Measurements from ENCODE around the gene CASZ1. TPM values are rescaled to one million over a fixed set of nuclear protein-coding genes. Genes with fewer than 3 reads are reported as not detected.

CASZ1 gene
- total and polyA plus RNA-seq, 3 donors from 2014 or later: 9.4 to 12.3 (median 10.3) TPM

DNA sequence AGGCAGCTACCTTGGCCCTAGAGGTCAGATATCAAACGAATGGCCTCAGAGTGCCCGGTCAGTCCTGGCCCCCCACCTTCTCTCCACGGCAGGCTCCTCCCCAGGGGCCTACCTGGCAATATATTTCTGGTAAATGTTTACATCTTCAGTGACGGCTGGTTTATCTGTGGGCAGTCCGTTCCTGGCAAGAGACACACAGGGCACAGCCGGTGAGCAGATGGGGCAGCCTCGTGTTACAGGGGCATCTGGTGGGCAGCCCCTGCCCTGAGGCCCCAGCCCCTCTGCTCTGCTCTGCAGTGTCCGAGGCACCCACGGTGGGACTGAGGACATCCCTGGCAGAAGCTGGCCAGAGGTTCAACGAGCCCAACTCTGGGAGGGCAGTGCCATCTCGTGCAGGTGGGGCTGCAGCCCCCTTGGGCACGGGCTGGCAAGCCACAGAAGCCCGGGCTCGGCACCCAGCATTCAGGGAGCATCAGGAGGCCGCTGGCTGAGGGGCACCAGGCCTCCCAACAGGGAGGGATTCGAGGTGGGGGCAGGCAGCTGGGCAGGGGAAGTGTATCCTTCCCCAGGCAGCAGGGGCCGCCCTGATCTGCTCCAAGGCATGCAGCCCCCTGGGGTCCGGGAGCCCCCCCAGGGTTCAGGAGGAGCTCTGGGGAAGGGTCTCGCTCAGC is 137.9 kb downstream of the CASZ1 start:
- DNase-seq: no peak
- WGBS, 2 donors: 79 to 80% methylated on average over 10 to 18 of the region's 19 CpGs
- Histone ChIP-seq H3K9me3 (no peaks in the 10 kb centered on the region), H3K27me3 (no peaks in the 10 kb centered on the region), H3K4me1 (peaks cover 6% of the 10 kb centered on the region), H3K36me3 (ENCODE audit: low read depth, missing control alignments) (no peaks in the 10 kb centered on the region), H3K27ac (no peak overlapping the region), H3K4me3 (no peak overlapping the region)
- no peak for TF ChIP-seq POLR2A (IDR thresholded peaks at IDR 0.05)
- intact Hi-C loops (cut with DNase I; ENCODE audit: low total_unique reads): no loop called here

DNA sequence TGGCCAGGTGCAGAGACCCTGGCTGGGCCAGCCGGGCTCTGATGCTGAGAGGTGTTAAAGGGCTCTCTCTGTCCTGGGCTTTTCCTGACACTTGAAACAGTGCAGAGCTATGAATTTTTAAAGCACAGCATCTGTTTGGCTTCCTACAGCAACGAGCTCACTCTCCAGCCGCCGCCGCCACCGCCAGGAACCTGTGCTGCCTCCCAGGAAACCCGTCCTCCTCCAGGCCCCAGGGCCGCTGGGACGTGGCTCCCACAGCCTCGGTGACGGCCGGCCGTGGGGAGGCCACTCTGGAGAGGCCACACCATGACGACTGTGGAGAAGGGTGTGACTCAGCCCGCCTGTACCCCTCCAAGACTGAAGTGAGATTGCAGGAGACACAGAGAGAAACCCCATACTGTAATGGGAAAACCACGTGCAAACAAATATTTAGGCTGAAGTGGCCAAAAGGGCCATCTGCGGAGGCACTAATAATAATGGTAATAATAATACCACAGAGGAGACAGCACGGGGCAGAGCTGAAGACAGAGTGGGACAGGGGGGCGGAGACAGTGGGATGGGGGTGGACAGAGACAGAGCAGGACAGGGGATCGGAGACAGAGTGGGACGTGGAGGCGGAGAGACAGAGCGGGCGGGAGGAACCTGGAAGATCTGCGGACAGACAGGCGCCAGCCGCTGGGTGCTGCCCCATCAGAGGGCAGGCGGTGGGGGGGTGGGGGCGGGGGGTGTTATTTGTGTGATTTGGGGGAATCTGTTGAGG is 139.2 kb downstream of the CASZ1 start:
- DNase-seq: no peak
- no peaks in the 10 kb centered on the region for H3K4me1 ChIP-seq
- no peaks in the 10 kb centered on the region for H3K9me3 ChIP-seq
- no peak for TF ChIP-seq POLR2A (IDR thresholded peaks at IDR 0.05)
- TF ChIP-seq, protein P1, sequence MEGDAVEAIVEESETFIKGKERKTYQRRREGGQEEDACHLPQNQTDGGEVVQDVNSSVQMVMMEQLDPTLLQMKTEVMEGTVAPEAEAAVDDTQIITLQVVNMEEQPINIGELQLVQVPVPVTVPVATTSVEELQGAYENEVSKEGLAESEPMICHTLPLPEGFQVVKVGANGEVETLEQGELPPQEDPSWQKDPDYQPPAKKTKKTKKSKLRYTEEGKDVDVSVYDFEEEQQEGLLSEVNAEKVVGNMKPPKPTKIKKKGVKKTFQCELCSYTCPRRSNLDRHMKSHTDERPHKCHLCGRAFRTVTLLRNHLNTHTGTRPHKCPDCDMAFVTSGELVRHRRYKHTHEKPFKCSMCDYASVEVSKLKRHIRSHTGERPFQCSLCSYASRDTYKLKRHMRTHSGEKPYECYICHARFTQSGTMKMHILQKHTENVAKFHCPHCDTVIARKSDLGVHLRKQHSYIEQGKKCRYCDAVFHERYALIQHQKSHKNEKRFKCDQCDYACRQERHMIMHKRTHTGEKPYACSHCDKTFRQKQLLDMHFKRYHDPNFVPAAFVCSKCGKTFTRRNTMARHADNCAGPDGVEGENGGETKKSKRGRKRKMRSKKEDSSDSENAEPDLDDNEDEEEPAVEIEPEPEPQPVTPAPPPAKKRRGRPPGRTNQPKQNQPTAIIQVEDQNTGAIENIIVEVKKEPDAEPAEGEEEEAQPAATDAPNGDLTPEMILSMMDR (IDR thresholded peaks at IDR 0.05): no peak
- H3K4me3 ChIP-seq: no peak overlapping the region
- no peaks in the 10 kb centered on the region for H3K36me3 ChIP-seq (ENCODE audit: low read depth, missing control alignments)
- 66 to 78% methylated on average over 19 to 29 of the region's 29 CpGs for whole genome bisulfite sequencing, 2 donors
- no peak overlapping the region for H3K27ac ChIP-seq
- intact Hi-C loops (cut with DNase I; ENCODE audit: low total_unique reads): no loop called here
- no peaks in the 10 kb centered on the region for H3K27me3 ChIP-seq

DNA sequence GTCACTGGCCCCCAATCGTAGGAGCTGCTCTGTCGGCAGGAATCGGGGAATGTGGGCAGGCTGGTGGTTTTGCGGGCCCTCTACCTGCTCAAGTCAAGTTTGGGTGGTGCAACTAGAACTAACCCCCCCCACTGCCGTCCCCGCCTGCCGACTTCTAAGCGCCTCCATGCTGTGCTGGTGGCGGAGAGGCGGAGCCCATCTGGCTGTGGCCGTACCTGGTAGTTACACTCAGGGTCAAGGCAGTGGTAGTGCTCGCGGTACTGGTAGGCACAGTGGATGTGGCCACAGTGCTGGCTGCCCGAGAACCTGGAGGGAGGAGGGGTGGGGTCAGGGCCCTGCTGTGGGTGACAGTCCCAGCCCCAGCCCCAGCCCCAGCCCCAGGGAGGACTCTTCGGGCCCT is 140.0 kb downstream of the CASZ1 start:
- no peak overlapping the region for H3K27ac ChIP-seq
- no peaks in the 10 kb centered on the region for H3K36me3 ChIP-seq (ENCODE audit: low read depth, missing control alignments)
- no peaks in the 10 kb centered on the region for H3K4me1 ChIP-seq
- 88 to 100% methylated on average over 2 to 15 of the region's 15 CpGs for WGBS, 2 donors
- no peak overlapping the region for H3K4me3 ChIP-seq
- H3K9me3 ChIP-seq: no peaks in the 10 kb centered on the region
- TF ChIP-seq, protein P1 (IDR thresholded peaks at IDR 0.05): no peak
- no peak for TF ChIP-seq POLR2A (IDR thresholded peaks at IDR 0.05)
- no peaks in the 10 kb centered on the region for H3K27me3 ChIP-seq
- intact Hi-C loops (cut with DNase I; ENCODE audit: low total_unique reads): no loop called here
- no peak for DNase-seq

DNA sequence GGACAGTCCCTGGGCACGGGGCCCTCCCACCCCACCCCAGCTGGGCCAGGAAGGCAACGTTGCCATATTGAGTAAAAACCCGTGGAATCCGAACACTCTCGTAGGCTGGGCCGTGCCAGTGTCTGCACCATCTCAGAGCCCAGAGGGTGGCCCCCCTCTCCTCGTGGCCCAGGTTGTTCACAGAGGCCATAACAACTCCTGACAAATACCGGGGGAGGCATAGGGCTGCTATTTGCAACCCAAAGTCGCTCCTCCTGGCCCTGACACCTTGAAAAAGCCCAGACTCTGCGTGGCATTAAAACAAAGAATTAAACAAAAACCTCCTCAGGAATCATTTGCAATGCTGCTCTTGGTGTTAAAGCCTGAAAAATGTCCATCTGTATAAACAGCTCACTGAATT is 141.4 kb downstream of the CASZ1 start:
- DNase-seq: no peak
- 84 to 93% methylated on average over 10 of the region's 10 CpGs for WGBS, 2 donors
- no peak overlapping the region for H3K27ac ChIP-seq
- intact Hi-C loops (cut with DNase I; ENCODE audit: low total_unique reads): no loop called here
- no peaks in the 10 kb centered on the region for H3K27me3 ChIP-seq
- H3K4me3 ChIP-seq: no peak overlapping the region
- H3K36me3 ChIP-seq (ENCODE audit: low read depth, missing control alignments): no peaks in the 10 kb centered on the region
- H3K4me1 ChIP-seq: no peaks in the 10 kb centered on the region
- H3K9me3 ChIP-seq: no peaks in the 10 kb centered on the region
- no peak for TF ChIP-seq POLR2A (IDR thresholded peaks at IDR 0.05)
- TF ChIP-seq, protein P1 (IDR thresholded peaks at IDR 0.05): no peak

DNA sequence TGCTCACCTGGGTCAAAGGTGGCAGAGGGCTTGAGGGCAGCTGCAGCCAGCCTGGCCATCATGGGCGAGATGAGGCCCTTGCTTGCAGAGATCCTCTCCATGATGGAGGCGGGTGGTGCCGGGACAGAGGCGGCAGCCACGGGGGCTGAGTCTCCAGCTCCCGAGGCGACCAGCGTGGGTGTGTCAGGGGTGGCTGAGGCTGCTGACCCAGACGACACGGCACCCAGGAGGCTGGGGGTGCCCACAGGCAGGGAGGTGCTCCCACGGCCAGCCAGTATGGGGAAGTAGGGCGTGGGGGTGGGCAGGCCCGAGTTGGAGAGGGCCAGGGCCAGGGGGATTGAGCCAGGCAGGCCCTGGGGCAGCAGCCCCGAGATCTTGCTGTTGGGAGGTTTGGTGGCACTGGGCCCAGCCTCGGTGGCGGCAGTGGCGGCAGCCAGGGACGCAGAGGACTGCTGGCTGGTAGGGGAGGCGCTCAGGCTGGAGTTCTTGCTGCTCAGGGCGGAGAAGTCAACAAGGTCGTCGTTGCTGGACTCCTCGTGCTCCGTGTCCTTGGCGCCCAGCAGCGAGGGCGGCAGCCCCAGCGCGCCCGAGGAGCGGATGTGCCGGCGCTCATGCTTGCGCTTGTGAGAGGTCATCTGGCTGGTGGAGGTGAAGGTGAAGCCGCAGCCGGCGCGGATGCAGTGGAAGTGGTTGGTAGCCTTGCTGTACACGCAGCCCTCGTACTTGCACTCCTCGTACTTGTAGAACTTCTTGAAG is 142.9 kb downstream of the CASZ1 start:
- WGBS, 2 donors: 83% methylated on average over 24 to 41 of the region's 41 CpGs
- H3K27ac ChIP-seq: no peak overlapping the region
- no peaks in the 10 kb centered on the region for H3K9me3 ChIP-seq
- no peak overlapping the region for H3K4me3 ChIP-seq
- no peaks in the 10 kb centered on the region for H3K27me3 ChIP-seq
- no peaks in the 10 kb centered on the region for H3K36me3 ChIP-seq (ENCODE audit: low read depth, missing control alignments)
- H3K4me1 ChIP-seq: no peaks in the 10 kb centered on the region
- intact Hi-C loops (cut with DNase I; ENCODE audit: low total_unique reads): no loop called here
- no peak for DNase-seq
- TF ChIP-seq, protein P1 (IDR thresholded peaks at IDR 0.05): no peak
- no peak for TF ChIP-seq POLR2A (IDR thresholded peaks at IDR 0.05)

Measured in testis (tissue), 3 donors.